GM19397 (cell line): ENCODE data around the gene KCNK7.

Experiments used
- ATAC-seq: cut with Tn5 transposase; IDR thresholded peaks from one replicate; pipeline ENCODE4 v1.9.1; 2021; ENCODE audit warnings: mild to moderate bottlenecking, moderate library complexity; ENCODE audit not compliant: unreplicated experiment

The KCNK7 gene

DNA sequence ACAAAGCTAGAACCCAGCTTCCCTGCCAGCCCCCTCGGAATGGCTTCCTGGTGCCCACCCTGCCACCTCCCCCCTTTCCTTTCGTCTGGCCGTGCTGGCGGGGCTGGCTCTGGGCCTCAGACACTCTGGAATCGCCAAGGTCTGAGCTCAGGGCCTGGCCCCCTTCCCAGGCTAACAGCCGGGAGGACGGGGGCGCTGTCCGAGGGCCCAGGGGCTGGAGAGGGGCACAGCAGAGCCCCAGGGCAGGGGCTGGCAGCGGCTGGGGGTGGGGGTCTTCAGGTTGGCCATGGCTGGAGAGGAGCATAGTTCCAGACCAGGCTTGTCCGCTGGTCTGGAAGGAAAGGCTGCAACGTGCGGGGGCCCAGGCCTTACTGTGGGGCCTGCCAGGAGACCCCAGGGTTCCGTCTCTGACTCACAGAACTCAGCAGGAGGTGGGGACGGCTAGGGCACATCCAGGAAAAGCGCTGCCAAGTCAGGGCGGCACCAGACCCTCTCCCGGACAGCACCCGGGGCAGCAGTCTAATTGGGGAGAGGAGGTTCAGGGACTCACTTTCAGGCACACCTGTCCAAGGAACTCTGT lies 36.6 kb downstream of the KCNK7 start:
- no peak for ATAC-seq

DNA sequence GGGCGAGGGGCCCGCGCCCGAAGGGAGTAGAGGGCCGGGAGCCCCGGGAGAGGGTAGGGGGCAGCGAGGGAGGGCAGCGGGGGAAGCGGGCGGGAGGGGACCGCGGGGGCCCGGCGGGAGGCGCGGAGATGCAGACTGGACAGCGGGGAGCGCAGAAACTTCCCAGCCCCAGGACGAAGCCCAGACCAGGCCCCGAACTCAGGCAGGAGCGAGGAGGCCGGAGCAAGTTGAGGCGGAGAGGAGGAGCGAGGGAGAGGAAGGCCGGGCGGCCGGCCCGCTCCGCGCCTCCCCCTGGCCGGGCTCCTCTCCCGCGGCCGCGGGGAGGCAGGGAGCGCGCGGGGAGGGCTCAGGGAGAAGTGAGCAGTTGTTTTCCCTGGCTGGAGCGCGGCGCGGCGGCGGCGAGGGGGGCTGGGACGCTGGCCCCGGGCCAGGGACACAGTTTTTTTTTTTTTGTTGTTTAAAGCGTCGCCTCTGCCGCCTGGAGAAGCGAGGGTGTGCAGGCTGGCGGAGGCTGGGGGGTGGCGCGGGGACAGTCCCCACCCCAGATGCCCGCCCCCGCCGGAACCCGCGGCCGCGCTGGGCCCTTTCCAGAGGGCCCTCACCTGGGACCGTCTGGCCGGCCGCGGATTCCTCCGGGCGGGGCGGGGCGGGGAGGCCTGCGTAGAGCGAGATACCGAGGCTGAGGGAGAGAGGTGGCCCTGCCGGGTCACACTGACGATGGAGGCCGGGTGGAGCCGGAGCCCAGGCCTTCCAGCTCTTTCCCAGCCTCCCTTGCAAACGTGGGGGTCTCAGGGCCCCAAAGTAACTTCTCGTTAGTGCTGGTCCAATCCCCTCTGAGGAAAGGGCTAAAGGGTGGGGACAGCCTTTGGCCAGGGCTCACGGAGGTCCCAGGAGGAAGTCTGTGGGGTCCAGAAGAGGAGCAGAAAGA lies 37.3 kb downstream of the KCNK7 start, which contains the start of gene LTBP3:
Gene LTBP3 (minus strand): TSS at position 358 of the 928 bp plus-strand sequence. CDS start 400 bp downstream, outside the sequence.
- ATAC-seq = no peak

GRCh38 chr11:65557280-65558001 lies 38.2 kb downstream of the KCNK7 start:
- ATAC-seq = no peak

DNA sequence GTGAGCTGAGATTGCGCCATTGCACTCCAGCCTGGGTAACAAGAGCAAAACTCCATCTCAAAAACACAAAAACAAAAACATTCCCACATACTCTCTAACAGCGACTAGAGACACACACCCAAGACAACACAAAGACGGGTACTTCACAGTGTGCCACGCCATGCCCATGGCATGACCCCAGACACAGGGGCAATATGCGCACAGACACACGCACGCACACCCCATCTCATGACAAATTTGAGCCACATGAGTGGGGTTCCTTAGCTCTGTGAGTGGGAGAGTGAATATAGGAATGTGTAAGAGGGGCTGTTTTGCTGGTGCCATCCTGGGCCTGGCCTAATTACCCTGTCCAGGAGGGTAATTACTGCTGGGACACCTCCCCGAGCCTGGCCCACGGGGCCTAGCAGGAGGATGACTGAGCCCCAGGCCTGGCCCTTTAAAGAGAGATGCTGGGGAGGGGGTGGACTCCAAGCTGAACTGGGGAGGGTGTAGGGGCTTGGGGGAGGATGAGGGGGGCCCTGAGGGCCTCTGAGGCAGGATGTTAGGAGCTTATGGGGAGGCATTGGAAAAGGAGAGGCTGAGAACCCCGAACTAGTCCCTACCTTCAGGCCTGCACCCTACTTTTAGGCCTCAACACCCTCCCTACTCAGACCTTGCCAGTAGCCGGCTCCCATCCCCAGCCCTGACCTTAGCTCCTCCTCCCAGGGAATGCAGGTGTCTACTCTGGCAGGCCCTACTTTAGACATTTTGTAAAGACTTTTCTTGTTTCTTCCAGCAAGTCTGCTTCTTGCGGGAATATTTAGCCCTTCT lies 38.9 kb downstream of the KCNK7 start:
- no peak for ATAC-seq

DNA sequence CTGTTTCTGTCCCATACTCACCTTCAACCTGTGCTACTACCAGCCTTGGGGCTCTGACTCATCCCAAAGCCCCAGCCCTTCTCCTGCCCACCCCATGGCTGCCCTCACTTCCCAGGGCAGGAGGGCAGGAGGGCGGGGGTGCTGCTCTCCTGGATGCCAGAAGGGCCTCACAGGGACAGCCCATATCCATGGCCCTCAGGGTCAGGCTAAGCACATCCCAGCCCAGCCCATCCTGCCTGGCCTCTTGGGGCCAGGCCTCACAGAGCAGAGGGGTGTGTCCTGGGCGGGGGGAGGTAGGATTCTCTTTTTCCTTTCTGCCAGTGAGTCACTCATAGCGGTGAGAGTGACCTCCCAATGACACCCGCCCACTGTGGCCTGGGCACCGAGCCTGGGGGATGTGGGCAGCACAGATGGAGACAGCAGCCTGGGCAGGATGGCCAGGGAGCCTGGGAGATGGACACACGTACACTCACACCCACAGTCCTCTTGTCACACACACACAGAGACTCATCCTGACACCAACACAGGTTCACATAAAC lies 39.8 kb downstream of the KCNK7 start:
- ATAC-seq = no peak

DNA sequence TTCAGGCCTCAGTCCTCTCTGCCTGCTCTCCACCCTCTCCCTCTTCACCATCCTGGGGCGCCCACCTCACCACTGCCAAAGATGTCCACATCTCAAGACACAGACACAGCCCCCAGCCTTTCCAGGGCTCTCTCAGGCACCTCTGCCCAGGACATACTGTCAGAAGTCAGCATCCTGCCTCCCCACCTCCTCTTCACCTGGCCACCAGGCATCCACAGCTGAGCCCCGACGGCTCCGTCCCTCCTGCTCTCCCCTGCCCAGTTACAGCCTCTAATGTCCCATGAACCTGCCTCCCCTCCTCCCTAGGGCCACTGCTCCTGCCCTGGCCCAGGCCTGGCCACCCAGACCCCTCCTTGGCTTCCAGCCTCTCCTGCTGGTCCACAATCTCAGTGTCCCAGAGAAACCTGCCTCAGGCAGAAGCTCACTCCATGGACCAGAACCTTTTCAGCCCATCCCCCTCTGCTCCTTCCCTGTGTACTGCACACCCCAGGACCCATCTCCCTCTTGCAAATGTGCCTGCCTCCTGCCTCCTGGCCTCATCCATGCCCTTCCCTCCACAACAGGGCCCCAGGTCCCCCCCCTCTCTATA lies 40.7 kb downstream of the KCNK7 start:
- ATAC-seq = no peak

- no peak for ATAC-seq
Observed at GRCh38 chr11:65554057-65554818, 41.4 kb downstream of the KCNK7 start.

DNA sequence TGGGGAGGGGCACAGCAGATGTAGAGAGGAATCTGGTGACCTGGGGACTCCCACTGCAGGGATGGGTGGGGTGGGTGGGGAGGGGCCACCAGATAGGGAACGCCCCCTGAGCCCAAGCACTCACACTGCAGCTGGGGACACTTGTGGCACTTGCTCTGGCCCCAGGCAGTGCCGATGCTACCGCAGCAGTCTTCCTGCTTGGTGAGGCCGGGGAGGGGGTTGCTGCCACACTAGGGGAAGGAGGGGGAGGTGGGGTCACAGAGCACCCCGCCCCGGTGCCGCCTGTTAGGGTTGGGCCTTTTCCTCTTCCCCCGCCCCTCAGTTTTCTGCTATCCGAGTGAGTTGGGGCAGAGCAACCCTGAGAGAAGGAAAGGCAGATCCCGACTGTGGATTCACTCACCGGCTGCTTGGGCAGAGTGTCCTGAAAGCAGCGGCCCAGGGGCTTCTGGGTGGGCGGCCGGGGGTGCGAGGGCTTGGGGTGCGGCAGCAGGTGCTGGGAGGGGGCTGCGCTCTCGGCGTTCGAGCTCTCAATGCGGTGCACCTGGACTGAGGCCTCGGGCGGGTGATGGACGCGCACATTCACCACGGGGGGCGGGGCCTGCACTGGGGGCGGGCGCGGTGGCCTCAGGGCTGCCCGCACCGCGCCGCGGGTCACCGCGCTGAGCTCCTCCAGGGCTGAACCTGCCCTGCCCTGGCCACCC lies 42.1 kb downstream of the KCNK7 start:
- no peak for ATAC-seq

GRCh38 chr11:65552388-65552951 lies 43.1 kb downstream of the KCNK7 start:
- ATAC-seq = no peak

DNA sequence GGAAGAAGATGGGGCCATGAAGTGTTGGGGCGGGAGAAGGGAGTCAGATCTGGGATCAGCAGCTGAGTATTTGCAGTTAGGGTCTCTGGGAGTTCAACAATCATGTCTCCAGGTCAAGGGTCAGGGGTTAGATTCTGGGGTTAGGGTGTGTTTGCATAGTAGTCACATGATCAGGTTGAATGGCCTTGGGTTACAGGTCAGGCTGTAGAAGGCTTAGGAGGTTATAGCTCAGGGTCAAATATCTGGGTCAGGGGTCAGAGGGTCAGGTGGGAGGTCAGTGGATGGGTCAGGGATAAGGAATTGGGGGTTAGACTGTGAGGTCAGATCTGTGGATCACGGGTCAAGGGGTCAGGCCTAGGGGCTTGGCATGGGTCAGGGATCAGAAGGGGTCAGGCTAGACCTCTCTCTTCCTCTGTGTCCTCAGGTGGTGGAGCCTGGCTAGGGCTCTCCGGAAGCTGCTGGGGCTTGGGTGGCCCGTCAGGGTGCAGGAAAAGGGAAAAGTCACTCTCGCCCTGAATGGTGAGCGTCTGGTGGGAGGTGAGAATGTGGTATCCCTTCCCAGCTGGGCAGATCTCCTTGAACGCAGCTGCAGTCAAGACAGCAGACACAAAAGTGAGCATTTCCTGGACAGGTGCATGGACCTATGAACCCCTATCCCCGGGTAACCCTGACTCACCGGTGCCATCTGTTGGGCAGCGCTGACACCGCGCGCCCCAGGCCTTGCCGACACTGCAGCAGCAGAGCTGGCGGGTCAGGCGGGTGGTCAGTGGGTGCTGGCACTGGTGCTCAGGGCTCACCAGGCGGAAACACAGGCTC lies 43.8 kb downstream of the KCNK7 start:
- ATAC-seq = no peak

GRCh38 chr11:65549096-65549495 lies 46.5 kb downstream of the KCNK7 start:
- ATAC-seq = no peak

DNA sequence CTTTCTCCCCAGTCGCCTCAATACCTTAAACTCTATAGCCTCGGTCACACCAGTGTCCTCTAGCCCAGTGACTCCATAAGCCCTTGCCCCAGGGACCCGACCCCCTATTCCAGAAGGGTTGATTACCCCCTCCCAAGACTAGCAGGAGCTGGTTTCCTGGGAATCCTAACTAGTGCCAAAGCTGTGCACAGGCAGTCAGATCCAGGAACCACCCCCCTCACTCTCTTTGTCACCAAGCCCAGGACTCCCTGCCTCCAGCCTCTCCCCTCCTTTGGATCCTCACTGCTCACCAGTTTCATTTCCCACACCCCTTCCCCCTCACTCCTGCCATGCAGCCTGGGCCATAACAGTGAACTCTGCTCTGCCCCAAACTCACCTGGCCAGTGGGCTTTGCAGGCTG lies 47.2 kb downstream of the KCNK7 start:
- no peak for ATAC-seq

- ATAC-seq = no peak
Observed at GRCh38 chr11:65547446-65548125, 48.0 kb downstream of the KCNK7 start.

GRCh38 chr11:65546217-65546958 lies 49.2 kb downstream of the KCNK7 start:
- peak; percentile 73 for ATAC-seq

- no peak for ATAC-seq
Observed at GRCh38 chr11:65545853-65546216, 49.8 kb downstream of the KCNK7 start.
